Sigmoid colon (tissue), 7 donors: ENCODE data around the gene POLR1G. TPM values are rescaled to one million over a fixed set of nuclear protein-coding genes. Genes with fewer than 3 reads are reported as not detected.
"Not testable (repeated sequence)": the region's sequence is repeated elsewhere in the genome, so short reads cannot be mapped to it uniquely, and the experiment has no call there.

Source experiments
- DNase-seq: peaks from one replicate; pipeline ENCODE4 v3.0.0-alpha.2; 2019
- H3K27ac ChIP-seq, 4 donors: fragments of 200-600 bp; sonication (generic); one replicate each; pipeline ENCODE4 v1.5.1; 2016 to 2019; ENCODE audit warnings: mild to moderate bottlenecking in 1 of 4
- H3K27me3 ChIP-seq, 3 donors: fragments of 200-600 bp; sonication (generic); one replicate each; pipeline ENCODE4 v1.5.1; 2019; ENCODE audit warnings: mild to moderate bottlenecking in 1 of 3
- H3K36me3 ChIP-seq, 4 donors: fragments of 200-600 bp; sonication (generic); one replicate each; pipeline ENCODE4 v1.5.1; 2016 to 2019
- H3K4me1 ChIP-seq, 4 donors: fragments of 200-600 bp; sonication (generic); one replicate each; pipeline ENCODE4 v1.5.1; 2017 to 2019
- H3K4me3 ChIP-seq, 4 donors: fragments of 200-600 bp; sonication (generic); one replicate each; pipeline ENCODE4 v1.5.1; 2017 to 2019; ENCODE audit warnings: mild to moderate bottlenecking in 2 of 4, moderate library complexity in 1 of 4
- H3K9me3 ChIP-seq, 4 donors: fragments of 200-600 bp in 3 of 4; sonication (generic) in 3 of 4; one replicate each; pipeline versions ENCODE4 v1.5.1 to v1.6.1; 2013 to 2019
- EP300 ChIP-seq, 4 donors: sonication (generic); formaldehyde crosslinking; IDR thresholded peaks; one replicate each; pipeline ENCODE4 v1.6.1; 2017; ENCODE audit warnings: antibody characterized with exemption in 4 of 4
- POLR2A ChIP-seq, 2 donors: fragments of 450-650 bp; IDR thresholded peaks; one replicate each; pipeline ENCODE4 v1.6.1; 2016; ENCODE audit warnings: antibody characterized with exemption in 2 of 2, mild to moderate bottlenecking in 2 of 2, moderate library complexity in 2 of 2
- POLR2AphosphoS5 ChIP-seq, 4 donors: sonication (generic); formaldehyde crosslinking; IDR thresholded peaks; one replicate each; pipeline ENCODE4 v1.6.1; 2017; ENCODE audit warnings: antibody characterized with exemption in 4 of 4
- WGBS, 2 donors: extraction: QIAGEN DNeasy Blood & Tissue Kit; methylation state at CpG; one replicate each; pipeline ENCODE4 v1.1.7; 2013; 5-methylcytosine and 5-hydroxymethylcytosine counted together
- intact Hi-C: fragments of 100-400 bp; cut with DNase I; formaldehyde crosslinking; loops from one replicate; pipeline ENCODE4 v1.15.1; 2023
- polyA plus RNA-seq, 3 donors: library from polyadenylated mRNA; stranded (reverse); fragments of 200-250 nt; gene quantifications; one replicate each; pipeline ENCODE4 v1.2.3, GENCODE V29; 2013
- total RNA-seq, 4 donors: library from RNA; depleted of rRNA; stranded (reverse); fragments of >200 nt; gene quantifications; one replicate each; pipeline ENCODE4 v1.1.0, GENCODE V29; 2016
- TF ChIP-seq, protein P1 (sequence below), 4 experiments: fragments of 450-650 bp in 3 of 4; fragments of 200-600 bp in 1 of 4; IDR thresholded peaks; one replicate each; pipeline ENCODE4 v1.5.1; 2016 to 2019; ENCODE audit warnings: antibody characterized with exemption in 4 of 4, mild to moderate bottlenecking in 3 of 4, moderate library complexity in 2 of 4
- donor health status: healthy with polysubstance abuse.
- donor health status: Bipolar disorder and iron deficiency.
- donor health status: healthy.

POLR1G gene
- total and polyA plus RNA-seq, 7 donors: 1.2 to 5.6 (median 3.6) TPM

- H3K36me3 ChIP-seq: peaks cover 0 to 18% (median 3%) of the 10 kb centered on the region in 4 donors
- TF ChIP-seq POLR2AphosphoS5 (IDR thresholded peaks at IDR 0.05) (peak; percentile 18 to 69 (median 20)), EP300 (IDR thresholded peaks at IDR 0.05) (peak in 1 of 4 donors; percentile 35), POLR2A (IDR thresholded peaks at IDR 0.05) (no peak)
- TF ChIP-seq, protein P1, sequence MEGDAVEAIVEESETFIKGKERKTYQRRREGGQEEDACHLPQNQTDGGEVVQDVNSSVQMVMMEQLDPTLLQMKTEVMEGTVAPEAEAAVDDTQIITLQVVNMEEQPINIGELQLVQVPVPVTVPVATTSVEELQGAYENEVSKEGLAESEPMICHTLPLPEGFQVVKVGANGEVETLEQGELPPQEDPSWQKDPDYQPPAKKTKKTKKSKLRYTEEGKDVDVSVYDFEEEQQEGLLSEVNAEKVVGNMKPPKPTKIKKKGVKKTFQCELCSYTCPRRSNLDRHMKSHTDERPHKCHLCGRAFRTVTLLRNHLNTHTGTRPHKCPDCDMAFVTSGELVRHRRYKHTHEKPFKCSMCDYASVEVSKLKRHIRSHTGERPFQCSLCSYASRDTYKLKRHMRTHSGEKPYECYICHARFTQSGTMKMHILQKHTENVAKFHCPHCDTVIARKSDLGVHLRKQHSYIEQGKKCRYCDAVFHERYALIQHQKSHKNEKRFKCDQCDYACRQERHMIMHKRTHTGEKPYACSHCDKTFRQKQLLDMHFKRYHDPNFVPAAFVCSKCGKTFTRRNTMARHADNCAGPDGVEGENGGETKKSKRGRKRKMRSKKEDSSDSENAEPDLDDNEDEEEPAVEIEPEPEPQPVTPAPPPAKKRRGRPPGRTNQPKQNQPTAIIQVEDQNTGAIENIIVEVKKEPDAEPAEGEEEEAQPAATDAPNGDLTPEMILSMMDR (IDR thresholded peaks at IDR 0.05): no peak
- intact Hi-C loops: loop anchor here (5.0 to 10.0 kb wide), 2 partner anchors 218 to 270 kb away; partner anchors contain the start of genes QPCTL and SNRPD2
Observed at GRCh38 chr19:45424191-45425058, 18.0 kb downstream of the POLR1G start.

DNA sequence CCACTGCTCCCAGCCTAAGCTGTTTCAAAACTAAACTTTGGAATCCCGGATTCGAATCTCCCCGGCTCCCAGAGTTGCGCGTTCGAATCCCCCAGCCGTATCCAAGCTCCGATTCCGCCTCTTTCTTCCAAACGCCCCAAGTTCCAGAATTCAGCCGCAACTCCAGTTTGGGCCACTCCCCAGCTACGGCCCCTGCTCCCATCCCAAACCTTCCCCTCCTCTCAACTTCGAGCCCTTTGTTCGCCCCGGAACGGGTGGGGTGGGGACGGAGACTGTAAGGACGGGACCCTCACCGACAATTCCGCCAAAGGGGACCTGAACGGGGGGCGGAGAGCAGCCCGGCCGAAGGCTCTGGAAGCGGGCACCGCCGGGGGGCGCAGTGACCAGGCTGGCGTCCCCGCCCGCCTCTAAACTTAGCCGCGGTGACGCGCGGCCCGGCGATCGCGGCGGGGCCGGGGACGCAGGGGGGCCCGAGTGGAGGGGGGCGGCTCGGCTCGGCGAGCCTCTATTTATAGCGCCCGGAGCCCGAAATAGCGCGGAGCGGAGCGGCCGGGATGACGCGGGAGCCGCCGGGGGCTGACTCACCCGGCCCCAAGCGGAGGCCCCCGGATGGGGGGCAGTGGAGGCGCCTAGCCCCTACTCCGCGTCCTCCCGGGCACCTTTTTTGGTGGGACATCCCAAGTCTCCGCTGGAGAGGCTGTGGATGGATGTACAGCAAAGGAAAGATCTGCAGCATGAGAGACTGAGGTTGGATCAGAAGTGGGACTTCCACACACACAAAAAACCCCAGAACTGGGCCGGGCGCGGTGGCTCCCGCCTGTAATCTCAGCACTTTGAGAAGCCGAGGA is 22.2 kb downstream of the POLR1G start:
- intact Hi-C loops: loop anchor here (5.0 to 10.0 kb wide), 2 partner anchors 214 to 266 kb away; partner anchors contain the start of genes QPCTL and SNRPD2
- Histone ChIP-seq H3K4me3 (peak overlapping the region; percentile 27 to 59 (median 48)), H3K9me3 (no peaks in the 10 kb centered on the region), H3K27ac (peak overlapping the region; percentile 69 to 89 (median 85)), H3K27me3 (no peaks in the 10 kb centered on the region), H3K4me1 (peaks cover 0 to 25% (median 23%) of the 10 kb centered on the region in 4 donors), H3K36me3 (no peaks in the 10 kb centered on the region)
- DNase-seq: peak; percentile 84
- WGBS, 2 donors: 2 to 3% methylated on average over 73 of the region's 73 CpGs
- peak in 3 of 4 donors; percentile 11 to 68 (median 30) for TF ChIP-seq POLR2AphosphoS5 (IDR thresholded peaks at IDR 0.05)
- peak in 1 of 4 donors; percentile 19 for TF ChIP-seq EP300 (IDR thresholded peaks at IDR 0.05)
- TF ChIP-seq, protein P1 (IDR thresholded peaks at IDR 0.05): peak in 3 of 4 experiments; percentile 9 to 30 (median 29)
- TF ChIP-seq POLR2A (IDR thresholded peaks at IDR 0.05): no peak

More at GRCh38 chr19:45424191-45425058, 18.0 kb downstream of the POLR1G start:
- 7 to 22% methylated on average over 24 of the region's 24 CpGs for WGBS, 2 donors
- no peaks in the 10 kb centered on the region for H3K27me3 ChIP-seq
- peak overlapping the region; percentile 55 to 73 (median 61) for H3K4me3 ChIP-seq
- H3K9me3 ChIP-seq: no peaks in the 10 kb centered on the region
- H3K4me1 ChIP-seq: peaks cover 0 to 48% (median 30%) of the 10 kb centered on the region in 4 donors
- DNase-seq: peak; percentile 82
- H3K27ac ChIP-seq: peak overlapping the region; percentile 80 to 92 (median 90)

- H3K27me3 ChIP-seq, DNase-seq, H3K4me3 ChIP-seq, H3K9me3 ChIP-seq, H3K36me3 ChIP-seq: not testable (repeated sequence)
- H3K27ac ChIP-seq: peak overlapping the region in 3 of 4 donors; percentile 83 to 89 (median 87)
- WGBS, 2 donors: 43 to 79% methylated on average over 11 of the region's 11 CpGs
- H3K4me1 ChIP-seq: peaks cover 0 to 17% (median 14%) of the 10 kb centered on the region in 4 donors
- intact Hi-C loops: loop anchor here (5.0 to 10.0 kb wide), 3 partner anchors 155 to 265 kb away; partner anchors contain the start of genes OPA3, QPCTL and SNRPD2
Observed at GRCh38 chr19:45429896-45430295, 23.5 kb downstream of the POLR1G start.

DNA sequence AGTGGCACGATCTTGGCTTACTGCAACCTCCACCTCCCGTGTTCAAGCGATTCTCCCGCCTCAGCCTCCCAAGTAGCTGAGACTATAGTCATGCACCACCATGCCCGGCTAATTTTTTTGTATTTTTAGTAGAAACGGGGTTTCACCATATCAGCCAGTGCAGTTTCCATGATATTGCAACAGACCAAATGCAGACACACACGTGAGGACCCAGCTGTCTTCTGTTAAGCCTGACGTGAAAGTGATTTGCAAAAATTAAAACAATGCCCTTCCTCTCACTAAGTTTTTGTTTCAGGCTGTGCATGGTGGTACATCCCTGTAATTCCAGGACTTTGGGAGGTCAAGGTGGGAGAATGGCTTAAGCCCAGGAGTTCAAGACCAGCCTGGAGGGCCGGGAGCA is 24.6 kb downstream of the POLR1G start:
- H3K4me3 ChIP-seq, H3K36me3 ChIP-seq, H3K27me3 ChIP-seq, H3K27ac ChIP-seq, DNase-seq, H3K9me3 ChIP-seq: not testable (repeated sequence)
- peaks cover 0 to 17% (median 14%) of the 10 kb centered on the region in 4 donors for H3K4me1 ChIP-seq
- intact Hi-C loops: loop anchor here (10.0 kb wide), 1 partner anchor 154 kb away; the partner anchor contains the start of gene OPA3
- 54 to 57% methylated on average over 9 of the region's 9 CpGs for WGBS, 2 donors

DNA sequence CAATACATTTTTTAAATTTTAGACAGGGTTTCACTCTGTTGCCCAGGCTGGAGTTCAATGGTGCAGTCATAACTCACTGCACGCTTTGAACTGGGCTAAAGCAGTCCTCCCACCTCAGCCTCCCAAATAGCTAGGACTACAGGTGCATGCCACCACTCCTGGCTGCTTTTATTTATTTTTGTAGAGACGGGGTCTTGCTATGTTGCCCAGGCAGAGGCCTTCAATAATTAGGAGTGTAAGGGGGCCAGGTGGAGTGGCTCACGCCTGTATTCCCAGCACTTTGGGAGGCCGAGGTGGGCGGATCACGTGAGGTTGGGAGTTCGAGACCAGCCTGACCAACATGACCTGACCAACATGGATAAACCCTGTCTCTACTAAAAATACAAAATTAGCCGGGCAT is 26.1 kb downstream of the POLR1G start:
- not testable (repeated sequence) for H3K27me3 ChIP-seq, H3K4me3 ChIP-seq, H3K27ac ChIP-seq, H3K9me3 ChIP-seq, H3K36me3 ChIP-seq, DNase-seq
- 83 to 92% methylated on average over 8 of the region's 8 CpGs for WGBS, 2 donors
- H3K4me1 ChIP-seq: peaks cover 0 to 17% (median 14%) of the 10 kb centered on the region in 4 donors
- intact Hi-C loops: loop anchor here (10.0 kb wide), 1 partner anchor 152 kb away; the partner anchor contains the start of gene OPA3
